SJSA1 (cell line): ENCODE data around the gene CLIC4. TPM values are rescaled to one million over a fixed set of nuclear protein-coding genes. Genes with fewer than 3 reads are reported as not detected.

Experiments
- DNase-seq, 2 experiments: peaks; one replicate each; pipeline ENCODE4 v3.0.0-alpha.2; 2015 to 2020; ENCODE audit warnings: low spot score in 2 of 2, low read depth in 1 of 2
- H3K27ac ChIP-seq: fragments of 250-450 bp; sonication (Bioruptor Pico); 2 replicates; pipeline ENCODE4 v1.5.1; 2020; ENCODE audit warnings: mild to moderate bottlenecking, moderate library complexity
- H3K27me3 ChIP-seq: fragments of 250-450 bp; sonication (Bioruptor Pico); replicated peaks from 2 replicates; pipeline ENCODE4 v1.5.1; 2020; ENCODE audit warnings: mild to moderate bottlenecking, moderate library complexity
- H3K36me3 ChIP-seq: fragments of 250-450 bp; sonication (Bioruptor Pico); 2 replicates; pipeline ENCODE4 v1.5.1; 2020; ENCODE audit warnings: mild to moderate bottlenecking
- H3K4me1 ChIP-seq: fragments of 250-450 bp; sonication (Bioruptor Pico); replicated peaks from 2 replicates; pipeline ENCODE4 v1.6.1; 2021; ENCODE audit warnings: mild to moderate bottlenecking
- H3K4me3 ChIP-seq: fragments of 250-450 bp; sonication (Bioruptor Pico); 2 replicates; pipeline ENCODE4 v1.5.1; 2020; ENCODE audit warnings: mild to moderate bottlenecking
- H3K9me3 ChIP-seq: fragments of 250-450 bp; sonication (Bioruptor Pico); replicated peaks from 2 replicates; pipeline ENCODE4 v1.5.1; 2020; ENCODE audit warnings: mild to moderate bottlenecking
- total RNA-seq: library from RNA; depleted of rRNA; stranded (reverse); fragments of >200 nt; shearing (Covaris generic); gene quantifications from 2 replicates; pipeline ENCODE4 v1.2.3, GENCODE V29; 2014; rRNA removed

The CLIC4 gene
- total RNA-seq, 1 experiment from 2014 or later, result 457 TPM

DNA sequence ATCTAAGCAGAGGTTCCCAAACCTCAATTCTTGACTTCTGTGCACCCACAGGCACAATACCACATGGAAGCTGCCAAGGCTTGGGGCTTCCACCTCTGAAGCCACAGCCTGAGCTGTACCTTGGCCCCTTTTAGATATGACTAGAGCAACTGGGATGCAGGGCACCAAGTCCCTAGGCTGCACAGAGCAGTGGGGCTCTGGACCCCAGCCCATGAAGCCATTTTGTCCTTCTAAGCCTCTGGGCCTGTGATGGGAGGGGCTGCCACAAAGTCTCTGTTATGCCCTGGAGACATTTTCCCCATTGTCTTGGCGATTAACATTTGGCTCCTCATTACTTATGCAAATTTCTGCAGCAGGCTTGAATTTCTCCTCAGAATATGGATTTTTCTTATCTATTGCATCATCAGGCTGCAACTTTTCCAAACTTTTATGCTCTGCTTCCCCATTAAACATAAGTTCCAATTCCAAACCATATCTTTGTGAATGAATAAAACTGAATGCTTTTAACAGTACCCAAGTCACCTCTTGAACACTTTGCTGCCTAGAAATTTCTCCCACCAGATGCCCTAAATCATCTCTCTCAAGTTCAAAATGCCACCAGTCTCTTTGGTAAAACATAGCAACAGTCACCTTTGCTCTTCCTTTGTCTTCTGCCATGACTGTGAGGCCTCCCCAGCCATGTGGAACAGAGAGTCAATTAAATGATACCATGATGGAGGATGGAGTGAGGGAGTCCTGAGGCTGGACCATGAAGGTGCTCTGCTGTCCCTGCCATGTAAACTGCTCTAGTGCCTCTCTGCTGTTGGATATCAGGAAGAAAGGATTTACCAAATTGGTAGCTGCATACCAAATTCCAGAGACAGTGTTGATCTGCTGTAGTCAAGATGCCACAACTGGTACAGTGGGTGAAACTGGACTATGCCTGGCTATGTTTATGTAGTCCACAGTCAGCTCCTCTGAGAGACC lies 147.2 kb downstream of the CLIC4 start:
- Histone ChIP-seq H3K27ac (no peak overlapping the region), H3K4me1 (no peaks in the 10 kb centered on the region), H3K9me3 (peaks cover 10% of the 10 kb centered on the region; the same call in 1 of the 2 replicates), H3K27me3 (no peaks in the 10 kb centered on the region), H3K4me3 (no peak overlapping the region), H3K36me3 (no peaks in the 10 kb centered on the region)
- DNase-seq, result no peak

DNA sequence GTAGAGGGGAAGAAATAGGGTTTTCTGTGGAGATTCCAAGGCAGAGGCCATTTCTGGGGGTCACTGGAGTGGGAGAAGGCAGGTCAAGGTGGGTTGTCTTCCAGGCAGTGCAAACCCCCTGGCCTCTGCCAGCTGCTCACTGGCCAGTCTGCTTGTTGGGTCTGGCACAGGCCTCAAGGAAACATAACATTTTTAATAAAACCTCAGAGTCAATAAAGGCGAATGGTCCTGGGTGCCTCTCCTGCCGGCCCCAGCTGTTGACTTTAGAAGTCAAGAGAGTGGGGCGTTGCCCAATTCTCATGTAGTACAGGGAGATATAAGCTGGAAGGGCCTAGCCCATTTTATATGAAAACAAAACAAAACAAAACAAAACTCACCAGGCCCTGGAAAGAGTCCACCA lies 148.2 kb downstream of the CLIC4 start:
- Histone ChIP-seq H3K27me3 (no peaks in the 10 kb centered on the region), H3K9me3 (peaks cover 10% of the 10 kb centered on the region; the same call in 1 of the 2 replicates), H3K36me3 (no peaks in the 10 kb centered on the region), H3K4me3 (no peak overlapping the region), H3K4me1 (no peaks in the 10 kb centered on the region), H3K27ac (no peak overlapping the region)
- no peak for DNase-seq

Other genes starting within 250 kb of the CLIC4 start
- gene RCAN3, start 242.6 kb upstream of the CLIC4 start, total RNA-seq, result 13.4 and 17.7 TPM in 2 replicates
- 0.05 TPM in 1 of 2 replicates, not detected in the other for gene NCMAP, start 189.4 kb upstream of the CLIC4 start, total RNA-seq
- 30.1 and 35.9 TPM in 2 replicates for gene SRRM1, start 102.1 kb upstream of the CLIC4 start, total RNA-seq
- gene RUNX3, start 184.8 kb downstream of the CLIC4 start, total RNA-seq, result 7.3 and 8.8 TPM in 2 replicates